GM23338 (cell line): ENCODE results near the gene CTNNA3. TPM values are rescaled to one million over a fixed set of nuclear protein-coding genes. Genes with fewer than 3 reads are reported as not detected.

ENCODE experiments used
- ATAC-seq: fragments of 200-7000 bp; cut with Tn5 transposase; 3 replicates; pipeline ENCODE4 v1.9.1; 2020
- DNase-seq: peaks from one replicate; pipeline ENCODE4 v3.0.0-alpha.2; 2015; ENCODE audit warnings: low spot score
- H2AFZ ChIP-seq: fragments of 200-600 bp; sonication (generic); 2 replicates; pipeline ENCODE4 v1.8.0; 2016; ENCODE audit warnings: antibody characterized with exemption, mild to moderate bottlenecking, moderate library complexity
- H3F3A ChIP-seq: fragments of 200-600 bp; sonication (generic); replicated peaks from 2 replicates; pipeline ENCODE4 v1.8.0; 2017; ENCODE audit warnings: antibody characterized with exemption, mixed run types, low read depth
- H3K27ac ChIP-seq: fragments of 200-600 bp; sonication (generic); 2 replicates; pipeline ENCODE4 v1.6.1; 2016; ENCODE audit warnings: low read depth
- H3K27me3 ChIP-seq: fragments of 200-600 bp; sonication (generic); 2 replicates; pipeline ENCODE4 v1.8.0; 2016; ENCODE audit warnings: mild to moderate bottlenecking, mixed run types, moderate library complexity; ENCODE audit not compliant: insufficient read depth
- H3K36me3 ChIP-seq: fragments of 200-600 bp; sonication (generic); 2 replicates; pipeline ENCODE4 v1.8.0; 2016; ENCODE audit warnings: mild to moderate bottlenecking; ENCODE audit not compliant: insufficient read depth
- H3K4me1 ChIP-seq: fragments of 200-600 bp; sonication (generic); 2 replicates; pipeline ENCODE4 v1.8.0; 2016; ENCODE audit warnings: mild to moderate bottlenecking, moderate library complexity; ENCODE audit not compliant: insufficient read depth
- H3K4me2 ChIP-seq: fragments of 200-600 bp; sonication (generic); 2 replicates; pipeline ENCODE4 v1.7.1; 2017; ENCODE audit warnings: mixed run types
- H3K4me3 ChIP-seq: fragments of 200-600 bp; sonication (generic); 2 replicates; pipeline ENCODE4 v1.6.1; 2016; ENCODE audit warnings: mixed run types
- H3K79me2 ChIP-seq: fragments of 200-600 bp; sonication (generic); replicated peaks from 2 replicates; pipeline ENCODE4 v1.8.0; 2017; ENCODE audit warnings: mild to moderate bottlenecking; ENCODE audit not compliant: insufficient read depth
- H3K9me2 ChIP-seq: fragments of 200-600 bp; sonication (generic); 2 replicates; pipeline ENCODE4 v1.8.0; 2017; ENCODE audit not compliant: insufficient read depth
- H4K20me1 ChIP-seq: fragments of 200-600 bp; sonication (generic); replicated peaks from 2 replicates; pipeline ENCODE4 v1.8.0; 2017; ENCODE audit warnings: mild to moderate bottlenecking; ENCODE audit not compliant: insufficient read depth
- H3K27ac Mint-ChIP-seq: 2 replicates; pipeline ENCODE4 v1.8.0; 2020; ENCODE audit warnings: inconsistent platforms, mild to moderate bottlenecking, moderate library complexity, mixed read lengths
- H3K27me3 Mint-ChIP-seq: 3 replicates; pipeline ENCODE4 v1.8.0; 2022; ENCODE audit warnings: low read depth, mild to moderate bottlenecking, moderate library complexity, mixed read lengths, inconsistent platforms; ENCODE audit not compliant: insufficient read depth, poor library complexity
- H3K36me3 Mint-ChIP-seq: 3 replicates; pipeline ENCODE4 v1.8.0; 2021; ENCODE audit warnings: low read depth, mild to moderate bottlenecking, inconsistent platforms, moderate library complexity, mixed read lengths
- H3K4me1 Mint-ChIP-seq: 3 replicates; pipeline ENCODE4 v1.8.0; 2020; ENCODE audit warnings: mild to moderate bottlenecking, inconsistent platforms, mixed read lengths
- H3K4me3 Mint-ChIP-seq: 3 replicates; pipeline ENCODE4 v1.8.0; 2021; ENCODE audit warnings: moderate library complexity, mild to moderate bottlenecking, inconsistent platforms, mixed read lengths
- H3K9me3 Mint-ChIP-seq: 3 replicates; pipeline ENCODE4 v1.8.0; 2020; ENCODE audit warnings: moderate library complexity, mild to moderate bottlenecking, inconsistent platforms, mixed read lengths
- JUNB ChIP-seq: IDR thresholded peaks from one replicate; pipeline ENCODE4 v1.6.1; 2016; ENCODE audit warnings: antibody characterized with exemption; ENCODE audit not compliant: unreplicated experiment
- POLR2AphosphoS5 ChIP-seq: IDR thresholded peaks from 2 replicates; pipeline ENCODE4 v1.6.1; 2016; ENCODE audit warnings: antibody characterized with exemption, low read depth
- STAT1 ChIP-seq: IDR thresholded peaks from one replicate; pipeline ENCODE4 v1.6.1; 2016; ENCODE audit warnings: antibody characterized with exemption; ENCODE audit not compliant: unreplicated experiment
- polyA plus RNA-seq: library from polyadenylated mRNA; unstranded; fragments of >200 nt; fragmentation: Nextera tagmentation; extraction: Ambion mirVana; gene quantifications from 2 replicates; pipeline ENCODE4 v1.2.1, GENCODE V29; 2016
- total RNA-seq: library from RNA; depleted of rRNA; stranded (reverse); fragments of >200 nt; shearing (Covaris generic); gene quantifications from 2 replicates; pipeline ENCODE4 v1.2.3, GENCODE V29; 2014
- TF ChIP-seq, protein P1 (sequence below): IDR thresholded peaks from one replicate; pipeline ENCODE4 v1.6.1; 2018; ENCODE audit warnings: antibody characterized with exemption; ENCODE audit not compliant: unreplicated experiment
- TF ChIP-seq, protein P2 (sequence below): fragments of 250-450 bp; sonication (Bioruptor Pico); IDR thresholded peaks from 2 replicates; pipeline ENCODE4 v1.5.0; 2020; ENCODE audit warnings: mild to moderate bottlenecking, moderate library complexity

The CTNNA3 gene
- total and polyA plus RNA-seq, 2 experiments from 2014 or later = 0.71 to 3.3 TPM

DNA sequence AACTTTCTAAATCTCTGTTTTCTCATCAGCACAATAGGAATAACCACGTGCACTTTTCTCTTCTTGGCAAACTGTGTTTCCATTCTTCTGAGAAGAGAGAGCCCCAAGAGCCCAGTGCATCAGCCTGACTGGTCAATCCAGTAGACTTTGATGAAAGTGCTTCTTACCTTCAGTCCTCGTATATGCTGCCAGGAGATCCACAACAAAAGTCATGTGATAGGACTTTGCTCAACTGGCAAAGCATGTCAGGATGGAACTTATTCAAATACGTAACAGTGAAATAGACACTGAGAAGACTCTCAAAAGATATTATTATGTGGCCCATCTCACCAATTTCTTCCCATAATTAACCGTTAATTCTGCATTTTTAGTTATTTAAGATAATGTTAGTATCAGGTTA, 1801.6 kb downstream of the CTNNA3 start:
- Mint-ChIP-seq H3K4me3 (no peak overlapping the region), H3K27me3 (no peaks in the 10 kb centered on the region), H3K4me1 (no peaks in the 10 kb centered on the region), H3K36me3 (no peaks in the 10 kb centered on the region), H3K9me3 (no peaks in the 10 kb centered on the region), H3K27ac (no peak overlapping the region)
- H3K4me1 ChIP-seq = no peaks in the 10 kb centered on the region
- no peaks in the 10 kb centered on the region for H3K9me2 ChIP-seq
- no peaks in the 10 kb centered on the region for H3K27me3 ChIP-seq
- H2AFZ ChIP-seq = no peak overlapping the region
- H3K4me3 ChIP-seq = no peak overlapping the region
- H3K27ac ChIP-seq = no peak overlapping the region
- TF ChIP-seq POLR2AphosphoS5 = no peak
- TF ChIP-seq STAT1 = no peak
- TF ChIP-seq, protein P1, sequence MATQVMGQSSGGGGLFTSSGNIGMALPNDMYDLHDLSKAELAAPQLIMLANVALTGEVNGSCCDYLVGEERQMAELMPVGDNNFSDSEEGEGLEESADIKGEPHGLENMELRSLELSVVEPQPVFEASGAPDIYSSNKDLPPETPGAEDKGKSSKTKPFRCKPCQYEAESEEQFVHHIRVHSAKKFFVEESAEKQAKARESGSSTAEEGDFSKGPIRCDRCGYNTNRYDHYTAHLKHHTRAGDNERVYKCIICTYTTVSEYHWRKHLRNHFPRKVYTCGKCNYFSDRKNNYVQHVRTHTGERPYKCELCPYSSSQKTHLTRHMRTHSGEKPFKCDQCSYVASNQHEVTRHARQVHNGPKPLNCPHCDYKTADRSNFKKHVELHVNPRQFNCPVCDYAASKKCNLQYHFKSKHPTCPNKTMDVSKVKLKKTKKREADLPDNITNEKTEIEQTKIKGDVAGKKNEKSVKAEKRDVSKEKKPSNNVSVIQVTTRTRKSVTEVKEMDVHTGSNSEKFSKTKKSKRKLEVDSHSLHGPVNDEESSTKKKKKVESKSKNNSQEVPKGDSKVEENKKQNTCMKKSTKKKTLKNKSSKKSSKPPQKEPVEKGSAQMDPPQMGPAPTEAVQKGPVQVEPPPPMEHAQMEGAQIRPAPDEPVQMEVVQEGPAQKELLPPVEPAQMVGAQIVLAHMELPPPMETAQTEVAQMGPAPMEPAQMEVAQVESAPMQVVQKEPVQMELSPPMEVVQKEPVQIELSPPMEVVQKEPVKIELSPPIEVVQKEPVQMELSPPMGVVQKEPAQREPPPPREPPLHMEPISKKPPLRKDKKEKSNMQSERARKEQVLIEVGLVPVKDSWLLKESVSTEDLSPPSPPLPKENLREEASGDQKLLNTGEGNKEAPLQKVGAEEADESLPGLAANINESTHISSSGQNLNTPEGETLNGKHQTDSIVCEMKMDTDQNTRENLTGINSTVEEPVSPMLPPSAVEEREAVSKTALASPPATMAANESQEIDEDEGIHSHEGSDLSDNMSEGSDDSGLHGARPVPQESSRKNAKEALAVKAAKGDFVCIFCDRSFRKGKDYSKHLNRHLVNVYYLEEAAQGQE = no peak
- no peak for TF ChIP-seq JUNB
- TF ChIP-seq, protein P2, sequence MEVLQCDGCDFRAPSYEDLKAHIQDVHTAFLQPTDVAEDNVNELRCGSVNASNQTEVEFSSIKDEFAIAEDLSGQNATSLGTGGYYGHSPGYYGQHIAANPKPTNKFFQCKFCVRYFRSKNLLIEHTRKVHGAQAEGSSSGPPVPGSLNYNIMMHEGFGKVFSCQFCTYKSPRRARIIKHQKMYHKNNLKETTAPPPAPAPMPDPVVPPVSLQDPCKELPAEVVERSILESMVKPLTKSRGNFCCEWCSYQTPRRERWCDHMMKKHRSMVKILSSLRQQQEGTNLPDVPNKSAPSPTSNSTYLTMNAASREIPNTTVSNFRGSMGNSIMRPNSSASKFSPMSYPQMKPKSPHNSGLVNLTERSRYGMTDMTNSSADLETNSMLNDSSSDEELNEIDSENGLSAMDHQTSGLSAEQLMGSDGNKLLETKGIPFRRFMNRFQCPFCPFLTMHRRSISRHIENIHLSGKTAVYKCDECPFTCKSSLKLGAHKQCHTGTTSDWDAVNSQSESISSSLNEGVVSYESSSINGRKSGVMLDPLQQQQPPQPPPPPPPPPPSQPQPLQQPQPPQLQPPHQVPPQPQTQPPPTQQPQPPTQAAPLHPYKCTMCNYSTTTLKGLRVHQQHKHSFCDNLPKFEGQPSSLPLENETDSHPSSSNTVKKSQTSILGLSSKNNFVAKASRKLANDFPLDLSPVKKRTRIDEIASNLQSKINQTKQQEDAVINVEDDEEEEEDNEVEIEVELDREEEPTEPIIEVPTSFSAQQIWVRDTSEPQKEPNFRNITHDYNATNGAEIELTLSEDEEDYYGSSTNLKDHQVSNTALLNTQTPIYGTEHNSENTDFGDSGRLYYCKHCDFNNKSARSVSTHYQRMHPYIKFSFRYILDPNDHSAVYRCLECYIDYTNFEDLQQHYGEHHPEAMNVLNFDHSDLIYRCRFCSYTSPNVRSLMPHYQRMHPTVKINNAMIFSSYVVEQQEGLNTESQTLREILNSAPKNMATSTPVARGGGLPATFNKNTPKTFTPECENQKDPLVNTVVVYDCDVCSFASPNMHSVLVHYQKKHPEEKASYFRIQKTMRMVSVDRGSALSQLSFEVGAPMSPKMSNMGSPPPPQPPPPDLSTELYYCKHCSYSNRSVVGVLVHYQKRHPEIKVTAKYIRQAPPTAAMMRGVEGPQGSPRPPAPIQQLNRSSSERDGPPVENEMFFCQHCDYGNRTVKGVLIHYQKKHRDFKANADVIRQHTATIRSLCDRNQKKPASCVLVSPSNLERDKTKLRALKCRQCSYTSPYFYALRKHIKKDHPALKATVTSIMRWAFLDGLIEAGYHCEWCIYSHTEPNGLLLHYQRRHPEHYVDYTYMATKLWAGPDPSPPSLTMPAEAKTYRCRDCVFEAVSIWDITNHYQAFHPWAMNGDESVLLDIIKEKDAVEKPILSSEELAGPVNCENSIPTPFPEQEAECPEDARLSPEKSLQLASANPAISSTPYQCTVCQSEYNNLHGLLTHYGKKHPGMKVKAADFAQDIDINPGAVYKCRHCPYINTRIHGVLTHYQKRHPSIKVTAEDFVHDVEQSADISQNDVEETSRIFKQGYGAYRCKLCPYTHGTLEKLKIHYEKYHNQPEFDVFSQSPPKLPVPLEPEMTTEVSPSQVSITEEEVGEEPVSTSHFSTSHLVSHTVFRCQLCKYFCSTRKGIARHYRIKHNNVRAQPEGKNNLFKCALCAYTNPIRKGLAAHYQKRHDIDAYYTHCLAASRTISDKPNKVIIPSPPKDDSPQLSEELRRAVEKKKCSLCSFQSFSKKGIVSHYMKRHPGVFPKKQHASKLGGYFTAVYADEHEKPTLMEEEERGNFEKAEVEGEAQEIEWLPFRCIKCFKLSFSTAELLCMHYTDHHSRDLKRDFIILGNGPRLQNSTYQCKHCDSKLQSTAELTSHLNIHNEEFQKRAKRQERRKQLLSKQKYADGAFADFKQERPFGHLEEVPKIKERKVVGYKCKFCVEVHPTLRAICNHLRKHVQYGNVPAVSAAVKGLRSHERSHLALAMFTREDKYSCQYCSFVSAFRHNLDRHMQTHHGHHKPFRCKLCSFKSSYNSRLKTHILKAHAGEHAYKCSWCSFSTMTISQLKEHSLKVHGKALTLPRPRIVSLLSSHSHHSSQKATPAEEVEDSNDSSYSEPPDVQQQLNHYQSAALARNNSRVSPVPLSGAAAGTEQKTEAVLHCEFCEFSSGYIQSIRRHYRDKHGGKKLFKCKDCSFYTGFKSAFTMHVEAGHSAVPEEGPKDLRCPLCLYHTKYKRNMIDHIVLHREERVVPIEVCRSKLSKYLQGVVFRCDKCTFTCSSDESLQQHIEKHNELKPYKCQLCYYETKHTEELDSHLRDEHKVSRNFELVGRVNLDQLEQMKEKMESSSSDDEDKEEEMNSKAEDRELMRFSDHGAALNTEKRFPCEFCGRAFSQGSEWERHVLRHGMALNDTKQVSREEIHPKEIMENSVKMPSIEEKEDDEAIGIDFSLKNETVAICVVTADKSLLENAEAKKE (CRISPR knock-in tag) = no peak
- no peaks in the 10 kb centered on the region for H4K20me1 ChIP-seq
- no peak for ATAC-seq
- H3K36me3 ChIP-seq = no peaks in the 10 kb centered on the region
- no peak overlapping the region for H3K4me2 ChIP-seq
- DNase-seq = no peak
- no peaks in the 10 kb centered on the region for H3F3A ChIP-seq
- no peaks in the 10 kb centered on the region for H3K79me2 ChIP-seq
